Activated naive CD8-positive, alpha-beta T cell treated with anti-CD3 and anti-CD28 coated beads, Interleukin-2, amount 10 ng/mL, durations not matched to agents 7 days and 5 days (primary cell): ENCODE measurements around the gene AFP. TPM values are rescaled to one million over a fixed set of nuclear protein-coding genes. Genes with fewer than 3 reads are reported as not detected.

Experiments
- ATAC-seq: fragments of 150-1000 bp; cut with Tn5 transposase; one replicate; pipeline ENCODE4 v1.10.0; 2021; ENCODE audit warnings: low read depth, moderate library complexity
- POLR2A ChIA-PET: fragments of 350-600 bp; sonication (Branson Sonifier 250); formaldehyde crosslinking; loops from one replicate; lab custom pipeline; 2021; ENCODE audit warnings: antibody characterized with exemption; lab: Charles Lee
- DNase-seq: peaks from one replicate; pipeline ENCODE4 v3.0.0; 2021
- H3K27ac Mint-ChIP-seq: one replicate; pipeline ENCODE4 v1.8.0; 2022; ENCODE audit warnings: mild to moderate bottlenecking, mixed read lengths
- H3K27me3 Mint-ChIP-seq: one replicate; pipeline ENCODE4 v1.8.0; 2022; ENCODE audit warnings: mild to moderate bottlenecking, moderate library complexity, mixed read lengths
- H3K36me3 Mint-ChIP-seq: one replicate; pipeline ENCODE4 v1.8.0; 2021; ENCODE audit warnings: mild to moderate bottlenecking, mixed read lengths
- H3K4me1 Mint-ChIP-seq: one replicate; pipeline ENCODE4 v1.8.0; 2021; ENCODE audit warnings: mixed read lengths
- H3K4me3 Mint-ChIP-seq: one replicate; pipeline ENCODE4 v1.8.0; 2022; ENCODE audit warnings: mild to moderate bottlenecking, moderate library complexity, mixed read lengths
- H3K9me3 Mint-ChIP-seq: one replicate; pipeline ENCODE4 v1.8.0; 2021; ENCODE audit warnings: mixed read lengths
- total RNA-seq, 2 experiments: library from RNA; stranded (reverse); gene quantifications; one replicate each; pipeline ENCODE4 v1.2.3, GENCODE V29; 2021

Gene AFP
- total RNA-seq, 2 experiments from 2014 or later, result not detected

GRCh38 chr4:73408181-73408867 is 27.7 kb upstream of the AFP start:
- H3K9me3 Mint-ChIP-seq, result no peaks in the 10 kb centered on the region
- ATAC-seq (no peak), DNase-seq (no peak)
- no peak overlapping the region for H3K4me3 Mint-ChIP-seq
- H3K36me3 Mint-ChIP-seq, result no peaks in the 10 kb centered on the region
- H3K27ac Mint-ChIP-seq, result no peak overlapping the region
- no peaks in the 10 kb centered on the region for H3K27me3 Mint-ChIP-seq
- POLR2A ChIA-PET, result no interaction called here
- H3K4me1 Mint-ChIP-seq, result no peaks in the 10 kb centered on the region

- no peaks in the 10 kb centered on the region for H3K4me1 Mint-ChIP-seq
- POLR2A ChIA-PET, result no interaction called here
- no peak overlapping the region for H3K4me3 Mint-ChIP-seq
- H3K27me3 Mint-ChIP-seq, result no peaks in the 10 kb centered on the region
- no peak overlapping the region for H3K27ac Mint-ChIP-seq
- H3K36me3 Mint-ChIP-seq, result no peaks in the 10 kb centered on the region
- no peak for DNase-seq
- H3K9me3 Mint-ChIP-seq, result no peaks in the 10 kb centered on the region
- no peak for ATAC-seq
Observed at GRCh38 chr4:73409012-73409862, 26.8 kb upstream of the AFP start.

- H3K4me3 Mint-ChIP-seq, result no peak overlapping the region
- H3K27ac Mint-ChIP-seq, result no peak overlapping the region
- no peaks in the 10 kb centered on the region for H3K27me3 Mint-ChIP-seq
- ATAC-seq (no peak), DNase-seq (no peak)
- no peaks in the 10 kb centered on the region for H3K4me1 Mint-ChIP-seq
- H3K9me3 Mint-ChIP-seq, result no peaks in the 10 kb centered on the region
- H3K36me3 Mint-ChIP-seq, result no peaks in the 10 kb centered on the region
- POLR2A ChIA-PET, result no interaction called here
Observed at GRCh38 chr4:73409978-73410548, 26.0 kb upstream of the AFP start.

- no peaks in the 10 kb centered on the region for H3K4me1 Mint-ChIP-seq
- DNase-seq (no peak), ATAC-seq (no peak)
- no peak overlapping the region for H3K4me3 Mint-ChIP-seq
- POLR2A ChIA-PET, result no interaction called here
- H3K27me3 Mint-ChIP-seq, result no peaks in the 10 kb centered on the region
- H3K9me3 Mint-ChIP-seq, result no peaks in the 10 kb centered on the region
- no peaks in the 10 kb centered on the region for H3K36me3 Mint-ChIP-seq
- H3K27ac Mint-ChIP-seq, result no peak overlapping the region
Observed at GRCh38 chr4:73410916-73411730, 24.9 kb upstream of the AFP start.

- Mint-ChIP-seq H3K36me3 (no peaks in the 10 kb centered on the region), H3K27ac (no peak overlapping the region), H3K4me1 (no peaks in the 10 kb centered on the region), H3K4me3 (no peak overlapping the region), H3K9me3 (no peaks in the 10 kb centered on the region), H3K27me3 (no peaks in the 10 kb centered on the region)
- DNase-seq (no peak), ATAC-seq (no peak)
- POLR2A ChIA-PET, result no interaction called here
Observed at GRCh38 chr4:73411731-73412414, 24.1 kb upstream of the AFP start.

GRCh38 chr4:73413294-73413755 is 22.7 kb upstream of the AFP start:
- POLR2A ChIA-PET, result no interaction called here
- Mint-ChIP-seq H3K27me3 (no peaks in the 10 kb centered on the region), H3K4me1 (no peaks in the 10 kb centered on the region), H3K36me3 (no peaks in the 10 kb centered on the region), H3K9me3 (no peaks in the 10 kb centered on the region), H3K4me3 (no peak overlapping the region), H3K27ac (no peak overlapping the region)
- no peak for DNase-seq
- no peak for ATAC-seq

- Mint-ChIP-seq H3K4me1 (no peaks in the 10 kb centered on the region), H3K27ac (no peak overlapping the region), H3K4me3 (no peak overlapping the region), H3K9me3 (no peaks in the 10 kb centered on the region), H3K36me3 (no peaks in the 10 kb centered on the region), H3K27me3 (no peaks in the 10 kb centered on the region)
- no peak for DNase-seq
- no peak for ATAC-seq
- POLR2A ChIA-PET, result no interaction called here
Observed at GRCh38 chr4:73414936-73415271, 21.1 kb upstream of the AFP start.

- H3K4me3 Mint-ChIP-seq, result no peak overlapping the region
- no peaks in the 10 kb centered on the region for H3K27me3 Mint-ChIP-seq
- H3K27ac Mint-ChIP-seq, result no peak overlapping the region
- POLR2A ChIA-PET, result no interaction called here
- H3K4me1 Mint-ChIP-seq, result no peaks in the 10 kb centered on the region
- H3K36me3 Mint-ChIP-seq, result no peaks in the 10 kb centered on the region
- ATAC-seq, result no peak
- DNase-seq, result no peak
- H3K9me3 Mint-ChIP-seq, result no peaks in the 10 kb centered on the region
Observed at GRCh38 chr4:73415807-73416238, 20.2 kb upstream of the AFP start.

- Mint-ChIP-seq H3K27ac (no peak overlapping the region), H3K4me1 (no peaks in the 10 kb centered on the region), H3K9me3 (no peaks in the 10 kb centered on the region), H3K27me3 (no peaks in the 10 kb centered on the region), H3K36me3 (no peaks in the 10 kb centered on the region), H3K4me3 (no peak overlapping the region)
- POLR2A ChIA-PET, result no interaction called here
- ATAC-seq, result no peak
- DNase-seq, result no peak
Observed at GRCh38 chr4:73416423-73417087, 19.5 kb upstream of the AFP start.

GRCh38 chr4:73417342-73417741 is 18.7 kb upstream of the AFP start:
- H3K9me3 Mint-ChIP-seq, result no peaks in the 10 kb centered on the region
- ATAC-seq (no peak), DNase-seq (no peak)
- no peaks in the 10 kb centered on the region for H3K27me3 Mint-ChIP-seq
- no peak overlapping the region for H3K27ac Mint-ChIP-seq
- H3K36me3 Mint-ChIP-seq, result no peaks in the 10 kb centered on the region
- H3K4me1 Mint-ChIP-seq, result no peaks in the 10 kb centered on the region
- no peak overlapping the region for H3K4me3 Mint-ChIP-seq
- POLR2A ChIA-PET, result no interaction called here

GRCh38 chr4:73417973-73418372 is 18.0 kb upstream of the AFP start:
- no peak overlapping the region for H3K27ac Mint-ChIP-seq
- no peaks in the 10 kb centered on the region for H3K27me3 Mint-ChIP-seq
- DNase-seq (no peak), ATAC-seq (no peak)
- H3K9me3 Mint-ChIP-seq, result no peaks in the 10 kb centered on the region
- POLR2A ChIA-PET, result no interaction called here
- H3K4me3 Mint-ChIP-seq, result no peak overlapping the region
- no peaks in the 10 kb centered on the region for H3K4me1 Mint-ChIP-seq
- no peaks in the 10 kb centered on the region for H3K36me3 Mint-ChIP-seq

- Mint-ChIP-seq H3K4me3 (no peak overlapping the region), H3K36me3 (no peaks in the 10 kb centered on the region), H3K9me3 (no peaks in the 10 kb centered on the region), H3K27me3 (no peaks in the 10 kb centered on the region), H3K27ac (no peak overlapping the region), H3K4me1 (no peaks in the 10 kb centered on the region)
- DNase-seq (no peak), ATAC-seq (no peak)
- POLR2A ChIA-PET, result no interaction called here
Observed at GRCh38 chr4:73418677-73419076, 17.3 kb upstream of the AFP start.
